Measurements from ENCODE around the gene SVEP1.

- TF ChIP-seq CTCF (IDR thresholded peaks at IDR 0.05) (no peak), POLR2AphosphoS5 (IDR thresholded peaks at IDR 0.05) (no peak), POLR2A (IDR thresholded peaks at IDR 0.05; ENCODE audit: low read depth) (no peak), EP300 (IDR thresholded peaks at IDR 0.05) (no peak)
These were observed 170.9 kb downstream of the SVEP1 start for GRCh38 chr9:110408598-110408997.
